ENCODE data around the gene TNFRSF25.
A peak's percentile ranks its signal among the peaks of the same experiment; 100 is the strongest.

TNFRSF25 gene, protein sequence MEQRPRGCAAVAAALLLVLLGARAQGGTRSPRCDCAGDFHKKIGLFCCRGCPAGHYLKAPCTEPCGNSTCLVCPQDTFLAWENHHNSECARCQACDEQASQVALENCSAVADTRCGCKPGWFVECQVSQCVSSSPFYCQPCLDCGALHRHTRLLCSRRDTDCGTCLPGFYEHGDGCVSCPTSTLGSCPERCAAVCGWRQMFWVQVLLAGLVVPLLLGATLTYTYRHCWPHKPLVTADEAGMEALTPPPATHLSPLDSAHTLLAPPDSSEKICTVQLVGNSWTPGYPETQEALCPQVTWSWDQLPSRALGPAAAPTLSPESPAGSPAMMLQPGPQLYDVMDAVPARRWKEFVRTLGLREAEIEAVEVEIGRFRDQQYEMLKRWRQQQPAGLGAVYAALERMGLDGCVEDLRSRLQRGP
- 199 to 541 (median 347) reads per million in 3 experiments for total RNA-seq

DNA sequence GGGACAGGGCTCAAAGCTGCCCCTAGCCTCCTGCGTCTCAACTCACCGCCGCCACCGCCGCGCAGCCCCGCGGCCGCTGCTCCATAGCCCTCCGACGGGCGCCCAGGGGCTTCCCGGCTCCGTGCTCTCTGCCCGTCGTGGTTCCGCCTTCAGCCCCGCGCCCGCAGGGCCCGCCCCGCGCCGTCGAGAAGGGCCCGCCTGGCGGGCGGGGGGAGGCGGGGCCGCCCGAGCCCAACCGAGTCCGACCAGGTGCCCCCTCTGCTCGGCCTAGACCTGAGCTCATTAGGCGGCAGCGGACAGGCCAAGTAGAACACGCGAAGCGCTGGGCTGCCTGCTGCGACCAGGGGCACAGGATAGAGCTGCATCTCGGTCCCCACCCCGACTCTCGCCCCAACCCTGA lies at the start of gene TNFRSF25:
Gene TNFRSF25, minus strand, starts transcription at position 151 of the 400 bp plus-strand sequence. Its CDS starts 66 bp downstream, at position 85.
- DNase-seq: peak; percentile 73

DNA sequence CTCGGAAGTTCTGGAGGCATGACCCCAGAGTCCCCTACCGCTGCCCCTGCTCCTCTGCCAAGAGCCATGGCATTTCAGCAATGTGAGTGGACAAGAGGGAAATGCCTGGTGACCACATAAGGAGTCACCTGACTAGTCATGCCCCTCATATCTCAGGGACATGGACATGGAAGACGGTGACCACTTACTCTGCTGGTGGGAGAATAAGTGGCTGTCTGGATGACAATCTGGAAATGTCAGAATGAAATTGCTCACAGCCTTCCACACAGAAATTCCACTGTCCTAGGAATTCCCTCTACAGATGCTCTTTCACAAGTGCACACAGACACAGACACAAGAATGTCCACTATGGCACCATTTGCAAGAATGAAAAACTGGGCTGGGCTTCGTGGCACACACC lies 49.8 kb upstream of the TNFRSF25 start:
- no peak for DNase-seq

DNA sequence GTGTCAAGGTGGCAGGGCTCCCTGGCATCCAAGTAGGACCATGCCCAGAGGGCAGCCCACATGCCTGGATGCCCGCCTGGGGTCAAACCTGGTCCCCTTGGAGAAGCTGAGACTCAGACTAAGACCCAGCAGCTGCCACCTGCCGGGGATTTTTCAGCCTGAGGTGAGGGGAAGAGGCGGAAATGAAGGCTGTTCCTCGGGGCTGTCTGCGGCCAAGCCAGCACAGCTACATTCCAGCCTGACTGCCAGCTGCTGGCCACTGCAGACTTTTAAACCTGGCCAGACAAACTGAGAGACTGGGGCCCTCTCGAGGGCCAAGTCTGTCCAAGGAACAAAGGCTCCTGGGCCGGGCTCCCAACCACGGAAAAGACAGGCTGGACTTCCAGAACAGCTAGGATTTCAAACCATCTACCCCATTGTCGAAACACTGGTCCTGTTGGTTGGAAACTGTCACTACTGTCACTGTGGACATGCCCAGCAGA lies 47.4 kb upstream of the TNFRSF25 start:
- no peak for DNase-seq

DNA sequence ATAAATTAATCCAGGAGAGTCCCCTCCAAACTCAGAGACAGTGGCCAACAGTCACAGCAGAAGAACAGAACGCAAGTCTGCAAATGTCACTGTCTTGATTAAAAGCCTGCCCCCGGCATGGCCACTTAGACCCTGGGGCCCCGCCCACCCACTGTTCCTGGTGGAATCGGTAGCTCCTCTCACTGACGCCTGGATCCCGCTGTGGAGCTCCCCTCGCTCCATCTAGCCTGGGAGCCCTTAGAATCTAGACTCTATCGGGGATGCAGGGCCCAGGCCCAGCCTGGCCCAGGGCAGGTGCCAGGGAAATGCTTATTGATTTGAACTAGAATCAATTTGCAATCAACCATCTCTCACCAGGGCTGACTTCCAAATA lies 46.9 kb upstream of the TNFRSF25 start:
- no peak for DNase-seq

DNA sequence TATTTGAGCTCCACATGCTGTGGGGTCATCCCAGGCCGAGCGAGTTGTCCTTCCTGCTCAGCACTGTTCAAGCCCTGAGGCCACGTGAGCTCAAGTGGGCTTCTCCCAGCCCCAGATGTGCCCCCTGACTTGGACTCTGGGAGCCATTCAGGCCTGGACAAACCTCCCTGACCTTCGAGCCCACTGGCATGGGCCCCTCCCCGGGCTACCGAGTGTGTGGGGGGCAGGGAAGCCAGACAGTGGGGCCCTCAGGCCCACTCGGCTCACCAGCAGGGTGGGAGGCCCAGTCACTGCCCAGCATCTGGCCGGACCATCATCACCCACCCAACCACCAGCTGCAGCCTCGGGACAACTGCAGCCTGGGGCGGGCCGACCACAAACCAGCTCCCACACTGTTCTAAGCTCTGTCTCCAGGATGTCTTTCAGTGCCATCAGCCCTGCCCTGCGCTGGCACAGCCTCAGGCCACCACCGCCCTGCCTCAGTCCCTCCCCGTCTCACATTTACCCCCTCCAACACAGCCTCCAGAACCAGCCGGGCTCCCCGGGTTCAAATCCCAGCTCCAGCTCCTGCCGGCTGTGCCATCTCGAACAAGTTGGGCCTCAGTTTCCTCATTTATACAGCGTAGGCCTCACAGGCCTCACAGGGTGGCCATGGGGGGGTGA lies 46.4 kb upstream of the TNFRSF25 start:
- DNase-seq: no peak

DNA sequence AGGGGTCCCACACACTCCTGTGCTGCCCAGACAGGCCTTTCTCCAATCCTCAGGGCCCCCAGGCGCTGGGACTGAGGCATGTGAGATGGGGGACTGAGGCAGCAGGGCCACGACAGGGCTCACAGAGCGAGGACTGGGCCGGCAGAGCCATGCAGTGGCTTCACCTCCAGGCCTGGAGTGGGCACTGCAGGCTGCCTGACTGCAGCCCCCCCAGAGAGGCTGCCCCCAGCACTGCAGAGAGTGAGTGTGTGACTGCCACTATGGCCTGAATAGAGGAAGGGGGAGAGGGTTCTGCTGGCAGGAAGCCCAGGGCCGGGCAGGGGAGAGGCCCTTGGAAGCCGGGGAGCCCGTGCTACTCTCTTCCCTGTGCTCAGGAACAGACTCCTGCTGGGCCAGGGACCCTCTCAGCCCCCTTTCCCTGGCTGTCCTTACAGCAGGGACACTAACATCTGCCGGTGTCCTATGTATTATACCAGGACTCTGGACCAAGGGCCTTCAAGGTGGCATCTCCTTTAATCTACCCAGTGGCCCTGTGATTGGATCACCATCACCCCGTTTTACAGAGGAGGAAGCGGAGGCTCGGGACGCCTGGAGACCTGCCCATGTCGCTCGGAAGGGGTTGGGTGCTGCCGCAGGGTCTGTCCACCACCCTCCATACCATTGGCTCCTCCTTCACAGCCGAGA lies 45.7 kb upstream of the TNFRSF25 start:
- DNase-seq: no peak

- no peak for DNase-seq
Observed at GRCh38 chr1:6511056-6511455, 45.1 kb upstream of the TNFRSF25 start.

- no peak for DNase-seq
Observed at GRCh38 chr1:6510493-6510892, 44.5 kb upstream of the TNFRSF25 start.

GRCh38 chr1:6509919-6510291 lies 43.9 kb upstream of the TNFRSF25 start:
- no peak for DNase-seq

DNA sequence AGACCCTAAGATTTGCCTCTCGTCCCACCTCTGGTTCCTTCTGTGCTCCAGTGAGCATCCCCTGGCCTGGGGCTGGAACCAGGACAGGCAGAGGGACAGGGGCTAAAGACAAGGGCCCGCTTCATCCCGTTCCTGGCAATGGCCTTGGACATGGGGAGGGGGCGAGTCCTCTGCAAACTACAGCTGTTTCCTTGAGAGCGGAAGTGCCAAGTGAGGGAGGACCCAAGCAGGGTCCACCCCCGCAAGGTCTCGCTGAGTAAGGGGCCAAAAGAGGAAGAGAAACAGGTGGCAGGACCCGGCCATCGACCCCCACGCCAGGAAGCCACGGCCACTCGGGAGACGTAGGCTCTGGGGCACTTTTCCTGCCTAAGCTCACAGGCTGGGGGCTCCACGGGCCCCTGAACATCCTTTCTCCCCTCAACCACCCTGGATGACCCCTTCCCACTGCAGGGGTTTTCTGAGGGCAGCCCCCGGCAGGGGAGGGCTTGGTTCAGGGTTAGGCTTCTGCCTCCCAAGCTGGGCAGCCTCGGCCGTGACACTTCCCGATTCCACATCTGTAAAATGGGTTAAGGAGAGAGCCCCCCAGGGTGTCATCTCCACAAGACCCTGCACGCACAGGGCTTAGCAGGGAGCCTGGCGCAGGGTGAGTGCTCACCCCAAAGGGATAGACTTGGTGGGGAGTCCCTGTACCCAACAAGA lies 43.4 kb upstream of the TNFRSF25 start:
- DNase-seq: no peak

- no peak for DNase-seq
Observed at GRCh38 chr1:6508816-6509189, 42.8 kb upstream of the TNFRSF25 start.

DNA sequence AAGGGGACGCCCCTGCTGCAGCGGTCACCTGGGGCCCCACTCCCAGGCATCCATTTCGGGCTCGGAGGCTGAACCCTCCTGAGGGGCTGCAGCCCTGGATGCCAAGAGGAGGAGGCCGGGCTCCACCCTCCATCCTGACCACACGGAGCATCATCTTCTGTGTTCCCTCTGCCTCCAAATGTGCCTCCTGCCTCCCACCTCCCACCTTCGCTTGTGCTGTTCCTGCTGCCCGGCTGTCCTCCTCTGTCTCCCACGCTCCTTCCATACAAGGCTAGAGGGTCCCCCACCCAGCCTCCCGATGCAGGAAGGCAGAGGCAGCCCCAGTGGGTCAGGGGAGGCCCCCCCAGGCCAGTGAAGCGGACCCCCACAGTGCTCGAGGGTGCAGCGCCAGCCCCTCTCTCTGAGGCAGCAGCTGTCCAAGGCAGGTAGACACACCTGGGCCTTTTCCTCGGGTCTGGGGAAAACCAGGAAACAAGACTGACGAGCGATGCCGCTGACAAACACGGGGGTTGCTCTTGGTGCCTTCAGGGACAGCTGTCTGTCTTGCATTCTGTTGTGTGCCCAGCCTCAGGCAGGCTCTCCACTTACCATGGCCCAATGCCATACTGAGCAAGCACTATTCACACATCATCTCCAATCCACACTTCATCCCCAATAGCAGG lies 42.3 kb upstream of the TNFRSF25 start:
- no peak for DNase-seq

- DNase-seq: no peak
Observed at GRCh38 chr1:6507461-6507911, 41.5 kb upstream of the TNFRSF25 start.

DNA sequence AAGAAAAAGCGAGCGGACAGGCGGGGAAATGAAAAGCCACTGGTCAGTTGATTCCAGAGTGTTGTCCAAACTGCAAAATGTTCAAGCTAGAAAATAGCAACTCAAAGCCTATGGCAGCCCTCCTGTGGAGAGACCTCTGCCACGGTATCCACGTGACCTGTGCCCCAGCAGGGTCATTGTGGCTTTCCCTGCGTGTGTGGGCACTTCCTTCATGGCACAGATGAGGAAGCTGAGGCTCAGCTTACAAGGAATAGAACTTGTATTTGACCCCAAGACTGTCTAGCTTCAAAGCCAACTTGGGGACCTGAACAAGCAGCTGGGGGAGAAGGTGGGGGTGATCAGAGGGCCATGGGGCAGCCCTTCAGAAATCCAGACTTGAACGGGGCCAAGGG lies 41.1 kb upstream of the TNFRSF25 start:
- no peak for DNase-seq

DNA sequence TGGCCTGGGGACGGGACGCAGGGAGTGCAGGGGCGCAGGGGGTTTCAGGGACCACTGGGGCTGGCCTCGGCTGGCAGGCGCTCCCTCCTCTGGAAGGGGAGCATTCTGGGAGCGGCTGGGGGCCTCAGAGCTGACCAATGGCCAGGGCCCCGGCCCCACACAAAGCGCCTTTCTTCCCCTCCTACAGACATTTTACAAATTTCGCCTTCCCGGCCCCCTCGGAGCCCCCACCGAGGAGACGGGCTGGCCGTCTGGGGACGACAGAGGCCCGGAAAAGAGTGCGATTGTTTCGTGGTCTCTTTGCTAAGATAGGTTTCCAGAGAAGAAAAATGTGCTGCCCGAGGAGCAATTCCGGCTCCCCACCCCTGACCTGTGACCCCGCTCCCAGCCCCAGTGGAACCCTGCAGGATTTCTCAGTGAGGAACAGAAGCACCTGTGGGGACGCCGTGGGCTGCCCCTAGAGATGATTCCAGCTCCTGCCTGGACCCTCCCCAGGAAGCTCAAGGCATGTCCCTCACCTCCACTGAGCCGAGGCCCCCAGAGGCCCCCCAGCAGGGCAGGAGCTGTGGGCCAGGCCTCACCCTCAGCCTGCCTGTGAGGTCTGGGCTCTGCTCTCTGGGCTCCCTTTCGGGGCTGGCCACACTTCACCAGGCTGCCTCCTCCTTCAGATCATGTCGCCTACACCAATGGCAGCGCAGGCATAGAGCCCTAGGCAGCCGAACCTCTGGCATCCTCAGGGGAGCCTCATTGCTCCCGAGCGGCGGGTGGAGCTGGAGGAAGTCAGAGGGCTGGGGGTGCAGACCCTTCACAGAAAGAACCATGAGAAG lies 40.5 kb upstream of the TNFRSF25 start:
- no peak for DNase-seq

DNA sequence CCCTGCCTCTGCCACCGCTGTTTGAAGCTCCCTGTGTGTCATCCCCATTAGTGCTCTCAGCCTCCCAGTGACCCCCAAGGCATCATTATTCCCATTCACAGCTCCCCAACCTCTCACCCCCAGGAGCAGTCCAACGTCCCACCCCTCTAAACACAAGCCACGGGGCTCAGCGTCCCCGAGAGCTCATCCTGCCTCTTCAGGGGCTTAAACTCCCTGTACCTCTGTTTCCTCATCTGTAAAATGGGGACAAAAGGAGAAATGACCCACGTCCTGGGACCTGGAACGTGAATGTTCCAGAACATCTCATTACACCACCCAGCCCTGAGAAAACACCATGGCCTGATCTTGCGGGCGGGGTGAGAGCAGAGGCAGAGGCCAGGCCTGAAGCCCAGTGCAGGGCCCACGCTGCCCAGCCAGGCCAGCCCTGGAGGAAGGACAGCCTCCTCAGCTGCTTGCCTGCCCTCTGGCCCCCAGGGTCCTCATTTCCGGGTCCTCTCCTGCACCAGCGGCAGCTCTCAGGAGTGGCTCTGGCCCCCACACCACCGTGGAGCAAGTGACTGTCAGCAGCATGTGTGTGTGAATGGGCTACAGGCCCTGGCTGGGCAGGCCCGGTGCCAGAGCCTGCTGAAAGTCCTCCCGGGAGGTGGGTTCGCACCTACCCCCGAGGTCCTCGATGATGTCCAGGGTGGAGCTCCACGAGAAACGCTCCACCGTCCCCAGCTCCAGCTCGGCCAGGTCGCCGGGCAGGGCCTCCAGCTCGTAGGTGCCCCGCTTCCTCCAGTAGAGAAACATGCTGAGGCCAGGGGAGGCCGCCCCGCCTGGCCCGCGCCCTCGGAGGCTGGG lies 39.6 kb upstream of the TNFRSF25 start:
- no peak for DNase-seq

- no peak for DNase-seq
Observed at GRCh38 chr1:6504887-6505286, 38.9 kb upstream of the TNFRSF25 start.

GRCh38 chr1:6503884-6504602 lies 38.1 kb upstream of the TNFRSF25 start:
- DNase-seq: no peak

GRCh38 chr1:6502000-6502891 lies 36.3 kb upstream of the TNFRSF25 start:
- DNase-seq: no peak

Measured in central memory CD4-positive, alpha-beta T cell (primary cell).